HG02840 (cell line): ENCODE data around the gene PINLYP.

Experiments used
- ATAC-seq: cut with Tn5 transposase; IDR thresholded peaks from one replicate; pipeline ENCODE4 v1.9.1; 2021; ENCODE audit warnings: mild to moderate bottlenecking, moderate library complexity, moderate number of reproducible peaks; ENCODE audit not compliant: unreplicated experiment, low FRiP score

PINLYP gene

DNA sequence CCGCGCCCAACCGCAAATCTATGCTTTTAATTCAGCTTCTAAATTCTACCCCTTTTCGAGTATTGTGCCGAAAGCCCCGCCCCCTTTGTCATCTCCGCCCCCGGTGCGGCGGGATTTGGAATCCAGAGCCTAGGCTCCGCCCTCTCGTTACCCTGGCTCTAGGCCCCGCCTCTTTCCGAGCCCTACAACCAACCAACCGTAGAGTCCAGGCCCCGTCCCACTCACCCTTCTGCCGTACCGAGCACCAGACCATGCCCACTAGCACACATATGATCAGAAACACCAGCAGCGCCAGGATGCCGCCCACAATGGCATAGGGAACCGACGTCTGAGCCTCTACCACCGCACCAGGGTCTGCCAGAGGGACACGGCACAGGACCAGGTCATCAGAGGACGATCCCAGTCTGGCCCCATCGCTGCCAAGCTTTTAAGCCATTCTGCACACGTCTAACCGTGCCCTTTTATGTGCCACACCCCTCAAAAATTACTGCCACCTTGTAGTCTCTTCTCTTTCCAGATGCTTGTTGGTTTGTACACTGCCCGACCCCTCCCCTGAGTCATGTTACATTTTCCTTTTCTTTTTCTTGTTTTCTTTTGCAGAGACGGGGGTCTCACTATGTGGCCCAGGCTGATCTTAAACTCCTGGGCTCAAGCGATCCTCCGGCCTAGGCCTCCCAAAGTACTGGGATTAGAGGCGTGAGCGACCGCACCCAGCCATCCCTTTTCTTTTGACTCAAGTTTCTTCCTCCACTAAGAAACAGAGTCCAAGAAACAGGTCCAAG, 48.5 kb downstream of the PINLYP start:
- ATAC-seq = no peak

GRCh38 chr19:43624933-43625332, 49.3 kb downstream of the PINLYP start:
- no peak for ATAC-seq

DNA sequence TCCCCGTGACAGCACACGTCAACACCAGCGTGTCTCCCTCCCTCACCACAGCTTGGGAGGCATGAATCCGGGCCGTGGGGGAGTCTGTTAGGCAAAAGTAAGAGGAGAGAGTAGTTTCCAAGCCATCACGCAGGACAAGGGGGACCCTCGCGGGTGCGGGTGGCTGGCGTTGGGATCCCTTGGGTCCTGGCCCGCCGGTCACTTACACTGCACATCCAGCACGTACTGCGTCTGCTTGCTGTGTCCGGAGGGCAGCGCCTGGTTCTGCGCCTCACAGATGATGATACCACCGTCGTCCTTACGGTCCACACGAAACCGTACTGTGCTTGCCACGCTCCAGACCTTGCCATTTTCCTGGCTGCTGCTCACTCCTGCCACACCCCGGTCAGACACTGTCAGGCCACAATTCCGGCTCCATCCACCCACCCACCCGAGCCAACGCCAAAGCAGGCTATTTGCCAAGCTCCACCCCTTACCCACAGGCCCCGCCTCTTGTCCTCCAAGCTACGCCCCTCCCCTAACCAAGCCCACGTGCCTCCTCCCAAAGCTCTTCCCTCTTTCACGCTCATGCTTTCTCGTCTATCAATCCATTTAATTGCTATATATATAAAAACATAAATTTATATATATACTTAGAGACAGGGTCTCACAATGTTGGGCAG, 50.4 kb downstream of the PINLYP start:
- ATAC-seq = no peak

GRCh38 chr19:43626838-43627237, 51.2 kb downstream of the PINLYP start:
- ATAC-seq = no peak

DNA sequence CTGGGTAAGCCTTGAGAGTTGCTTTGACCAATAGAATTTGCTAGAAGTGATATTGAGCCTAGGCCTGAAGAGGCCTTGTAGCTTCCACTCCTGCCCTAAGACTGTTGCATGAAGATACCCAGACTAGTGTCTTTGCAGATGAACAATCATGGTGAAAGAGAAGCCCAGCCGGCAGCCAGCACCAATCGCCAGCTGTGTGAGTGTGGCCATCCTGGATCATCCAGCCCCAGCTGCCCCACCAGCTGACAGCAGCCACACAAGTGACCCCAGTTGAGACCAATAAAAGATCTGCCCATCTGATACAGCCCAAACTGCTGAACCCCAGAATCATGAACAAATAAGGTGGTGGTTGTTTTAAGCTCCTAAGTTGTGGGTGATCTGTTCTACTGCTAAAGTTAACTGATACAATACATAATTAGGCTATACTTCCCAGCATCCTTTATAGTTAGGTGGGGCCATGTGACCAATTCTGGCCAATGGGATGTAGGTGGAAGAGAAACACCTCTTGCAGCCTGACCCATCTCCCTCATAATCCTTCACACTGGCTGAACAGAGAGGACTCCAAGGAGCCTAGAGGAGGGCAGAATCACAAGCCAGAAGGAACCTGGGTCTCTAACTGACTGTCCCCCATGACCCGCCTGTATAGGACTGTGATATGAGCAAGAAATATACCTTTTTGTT, 53.2 kb downstream of the PINLYP start:
- ATAC-seq = no peak

DNA sequence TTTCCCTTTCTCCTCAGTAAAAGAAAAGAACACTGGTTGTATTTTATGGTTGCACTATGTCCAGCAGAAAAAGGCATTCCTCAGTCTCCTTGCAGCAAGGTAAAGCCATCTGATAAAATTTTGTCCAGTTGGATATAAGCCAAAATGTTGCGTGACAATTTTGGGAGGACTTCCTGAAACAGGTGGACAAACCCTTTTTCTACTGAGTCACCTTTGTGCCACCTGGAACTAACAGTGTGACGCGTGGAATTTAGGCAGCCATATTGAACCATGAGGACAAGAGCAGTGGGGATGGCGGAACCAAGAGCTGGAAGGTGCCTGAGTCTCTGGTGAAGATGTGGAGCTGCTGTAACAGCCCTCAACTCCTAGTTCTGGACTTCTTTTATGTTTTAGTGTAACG, 55.9 kb downstream of the PINLYP start:
- ATAC-seq = no peak
